GM23338 (cell line): ENCODE measurements around the gene ZNF609. TPM values are rescaled to one million over a fixed set of nuclear protein-coding genes. Genes with fewer than 3 reads are reported as not detected.

Source experiments
- ATAC-seq: fragments of 200-7000 bp; cut with Tn5 transposase; 3 replicates; pipeline ENCODE4 v1.9.1; 2020
- DNase-seq: peaks from one replicate; pipeline ENCODE4 v3.0.0-alpha.2; 2015; ENCODE audit warnings: low spot score
- H2AFZ ChIP-seq: fragments of 200-600 bp; sonication (generic); 2 replicates; pipeline ENCODE4 v1.8.0; 2016; ENCODE audit warnings: antibody characterized with exemption, mild to moderate bottlenecking, moderate library complexity
- H3F3A ChIP-seq: fragments of 200-600 bp; sonication (generic); replicated peaks from 2 replicates; pipeline ENCODE4 v1.8.0; 2017; ENCODE audit warnings: antibody characterized with exemption, mixed run types, low read depth
- H3K27ac ChIP-seq: fragments of 200-600 bp; sonication (generic); 2 replicates; pipeline ENCODE4 v1.6.1; 2016; ENCODE audit warnings: low read depth
- H3K27me3 ChIP-seq: fragments of 200-600 bp; sonication (generic); 2 replicates; pipeline ENCODE4 v1.8.0; 2016; ENCODE audit warnings: mild to moderate bottlenecking, mixed run types, moderate library complexity; ENCODE audit not compliant: insufficient read depth
- H3K36me3 ChIP-seq: fragments of 200-600 bp; sonication (generic); 2 replicates; pipeline ENCODE4 v1.8.0; 2016; ENCODE audit warnings: mild to moderate bottlenecking; ENCODE audit not compliant: insufficient read depth
- H3K4me1 ChIP-seq: fragments of 200-600 bp; sonication (generic); 2 replicates; pipeline ENCODE4 v1.8.0; 2016; ENCODE audit warnings: mild to moderate bottlenecking, moderate library complexity; ENCODE audit not compliant: insufficient read depth
- H3K4me2 ChIP-seq: fragments of 200-600 bp; sonication (generic); 2 replicates; pipeline ENCODE4 v1.7.1; 2017; ENCODE audit warnings: mixed run types
- H3K4me3 ChIP-seq: fragments of 200-600 bp; sonication (generic); 2 replicates; pipeline ENCODE4 v1.6.1; 2016; ENCODE audit warnings: mixed run types
- H3K79me2 ChIP-seq: fragments of 200-600 bp; sonication (generic); replicated peaks from 2 replicates; pipeline ENCODE4 v1.8.0; 2017; ENCODE audit warnings: mild to moderate bottlenecking; ENCODE audit not compliant: insufficient read depth
- H3K9me2 ChIP-seq: fragments of 200-600 bp; sonication (generic); 2 replicates; pipeline ENCODE4 v1.8.0; 2017; ENCODE audit not compliant: insufficient read depth
- H4K20me1 ChIP-seq: fragments of 200-600 bp; sonication (generic); replicated peaks from 2 replicates; pipeline ENCODE4 v1.8.0; 2017; ENCODE audit warnings: mild to moderate bottlenecking; ENCODE audit not compliant: insufficient read depth
- H3K27ac Mint-ChIP-seq: 2 replicates; pipeline ENCODE4 v1.8.0; 2020; ENCODE audit warnings: inconsistent platforms, mild to moderate bottlenecking, moderate library complexity, mixed read lengths
- H3K27me3 Mint-ChIP-seq: 3 replicates; pipeline ENCODE4 v1.8.0; 2022; ENCODE audit warnings: low read depth, mild to moderate bottlenecking, moderate library complexity, mixed read lengths, inconsistent platforms; ENCODE audit not compliant: insufficient read depth, poor library complexity
- H3K36me3 Mint-ChIP-seq: 3 replicates; pipeline ENCODE4 v1.8.0; 2021; ENCODE audit warnings: low read depth, mild to moderate bottlenecking, inconsistent platforms, moderate library complexity, mixed read lengths
- H3K4me1 Mint-ChIP-seq: 3 replicates; pipeline ENCODE4 v1.8.0; 2020; ENCODE audit warnings: mild to moderate bottlenecking, inconsistent platforms, mixed read lengths
- H3K4me3 Mint-ChIP-seq: 3 replicates; pipeline ENCODE4 v1.8.0; 2021; ENCODE audit warnings: moderate library complexity, mild to moderate bottlenecking, inconsistent platforms, mixed read lengths
- H3K9me3 Mint-ChIP-seq: 3 replicates; pipeline ENCODE4 v1.8.0; 2020; ENCODE audit warnings: moderate library complexity, mild to moderate bottlenecking, inconsistent platforms, mixed read lengths
- CREB1 ChIP-seq: fragments of 250-450 bp; sonication (Bioruptor Pico); IDR thresholded peaks from 2 replicates; pipeline ENCODE4 v1.5.0; 2020; ENCODE audit warnings: low read depth, mild to moderate bottlenecking, moderate library complexity
- CTCF ChIP-seq, 2 experiments: fragments of 200-600 bp in 1 of 2; sonication (generic) in 1 of 2; conservative IDR thresholded peaks; 2 replicates each; pipeline versions ENCODE4 v1.5.1 to v1.6.1; 2016 to 2017; ENCODE audit warnings: antibody characterized with exemption in 2 of 2, low read depth in 2 of 2, mild to moderate bottlenecking in 2 of 2, moderate library complexity in 1 of 2
- EZH2phosphoT487 ChIP-seq: fragments of 200-600 bp; sonication (generic); IDR thresholded peaks from one replicate; pipeline ENCODE4 v1.8.1; 2018; ENCODE audit warnings: antibody characterized with exemption; ENCODE audit not compliant: unreplicated experiment
- JUNB ChIP-seq: IDR thresholded peaks from one replicate; pipeline ENCODE4 v1.6.1; 2016; ENCODE audit warnings: antibody characterized with exemption; ENCODE audit not compliant: unreplicated experiment
- POLR2AphosphoS5 ChIP-seq: IDR thresholded peaks from 2 replicates; pipeline ENCODE4 v1.6.1; 2016; ENCODE audit warnings: antibody characterized with exemption, low read depth
- REST ChIP-seq: IDR thresholded peaks from one replicate; pipeline ENCODE4 v1.6.1; 2018; ENCODE audit warnings: antibody characterized with exemption; ENCODE audit not compliant: unreplicated experiment
- STAT1 ChIP-seq: IDR thresholded peaks from one replicate; pipeline ENCODE4 v1.6.1; 2016; ENCODE audit warnings: antibody characterized with exemption; ENCODE audit not compliant: unreplicated experiment
- ZNF331 ChIP-seq: fragments of 250-450 bp; sonication (Bioruptor Pico); IDR thresholded peaks from 2 replicates; pipeline ENCODE4 v1.5.0; 2020; ENCODE audit warnings: low read depth, mild to moderate bottlenecking, moderate library complexity
- ZNF462 ChIP-seq: fragments of 250-450 bp; sonication (Bioruptor Pico); IDR thresholded peaks from 2 replicates; pipeline ENCODE4 v1.5.0; 2020; ENCODE audit warnings: mild to moderate bottlenecking, moderate library complexity
- polyA plus RNA-seq: library from polyadenylated mRNA; unstranded; fragments of >200 nt; fragmentation: Nextera tagmentation; extraction: Ambion mirVana; gene quantifications from 2 replicates; pipeline ENCODE4 v1.2.1, GENCODE V29; 2016
- total RNA-seq: library from RNA; depleted of rRNA; stranded (reverse); fragments of >200 nt; shearing (Covaris generic); gene quantifications from 2 replicates; pipeline ENCODE4 v1.2.3, GENCODE V29; 2014

The ZNF609 gene
- total and polyA plus RNA-seq, 2 experiments from 2014 or later, result 26.4 to 40.2 TPM

GRCh38 chr15:64437982-64438381 lies 22.4 kb upstream of the ZNF609 start:
- TF ChIP-seq STAT1, result no peak
- TF ChIP-seq REST, result no peak
- TF ChIP-seq CTCF (conservative IDR thresholded peaks at IDR 0.05; ENCODE audit: low read depth in 2 of 2), result no peak
- no peak for TF ChIP-seq ZNF331 (CRISPR knock-in tag)
- TF ChIP-seq POLR2AphosphoS5, result no peak
- no peak for TF ChIP-seq ZNF462 (CRISPR knock-in tag)
- TF ChIP-seq CREB1, result no peak
- TF ChIP-seq JUNB, result no peak
- no peak for TF ChIP-seq EZH2phosphoT487
- Histone ChIP-seq H3K4me1 (no peaks in the 10 kb centered on the region), H3K4me3 (no peak overlapping the region), H3K79me2 (no peaks in the 10 kb centered on the region), H3K4me2 (no peak overlapping the region), H3K9me2 (no peaks in the 10 kb centered on the region), H2AFZ (no peak overlapping the region), H3K27me3 (no peaks in the 10 kb centered on the region), H4K20me1 (peaks cover 3% of the 10 kb centered on the region; the same call in 1 of the 2 replicates), H3F3A (no peaks in the 10 kb centered on the region), H3K36me3 (no peaks in the 10 kb centered on the region), H3K27ac (no peak overlapping the region)
- H3K27ac Mint-ChIP-seq, result no peak overlapping the region; the same call in 1 of the 2 replicates
- H3K27me3 Mint-ChIP-seq, result peaks cover 6% of the 10 kb centered on the region
- ATAC-seq (no peak), DNase-seq (no peak)
- H3K36me3 Mint-ChIP-seq, result no peaks in the 10 kb centered on the region; the same call in 2 of the 3 replicates
- no peaks in the 10 kb centered on the region for H3K9me3 Mint-ChIP-seq
- H3K4me3 Mint-ChIP-seq, result no peak overlapping the region
- no peaks in the 10 kb centered on the region for H3K4me1 Mint-ChIP-seq
